HG02943 (cell line): Measurements from ENCODE around the gene ACSM4.
"Not testable (repeated sequence)": the region's sequence is repeated elsewhere in the genome, so short reads cannot be mapped to it uniquely, and the experiment has no call there.

Experiments
- ATAC-seq: cut with Tn5 transposase; IDR thresholded peaks from one replicate; pipeline ENCODE4 v1.9.1; 2021; ENCODE audit warnings: mild to moderate bottlenecking, low read depth, moderate library complexity; ENCODE audit not compliant: unreplicated experiment

ACSM4 gene

GRCh38 chr12:7303772-7304171 is at the start of gene ACSM4:
ACSM4 (plus strand) TSS chr12:7304072; CDS start chr12:7304332, 260 bp downstream.
- no peak for ATAC-seq

- ATAC-seq = no peak
Measured at GRCh38 chr12:7259060-7259459, 44.8 kb upstream of the ACSM4 start.

GRCh38 chr12:7264538-7264937 is 39.3 kb upstream of the ACSM4 start:
- no peak for ATAC-seq

- ATAC-seq = no peak
Measured at GRCh38 chr12:7265251-7265650, 38.6 kb upstream of the ACSM4 start.

- no peak for ATAC-seq
Measured at GRCh38 chr12:7269273-7269672, 34.6 kb upstream of the ACSM4 start.

GRCh38 chr12:7271893-7272514 is 31.9 kb upstream of the ACSM4 start:
- no peak for ATAC-seq

- ATAC-seq = not testable (repeated sequence)
Measured at GRCh38 chr12:7275482-7275881, 28.4 kb upstream of the ACSM4 start.

- no peak for ATAC-seq
Measured at GRCh38 chr12:7282844-7283243, 21.0 kb upstream of the ACSM4 start.

GRCh38 chr12:7289743-7290142 is 14.1 kb upstream of the ACSM4 start:
- ATAC-seq = no peak

- not testable (repeated sequence) for ATAC-seq
Measured at GRCh38 chr12:7290588-7290987, 13.3 kb upstream of the ACSM4 start.

GRCh38 chr12:7292300-7292699 is 11.6 kb upstream of the ACSM4 start:
- no peak for ATAC-seq

GRCh38 chr12:7293670-7294069 is 10.2 kb upstream of the ACSM4 start:
- ATAC-seq = no peak

- ATAC-seq = no peak
Measured at GRCh38 chr12:7295529-7295928, 8.3 kb upstream of the ACSM4 start.

- no peak for ATAC-seq
Measured at GRCh38 chr12:7297865-7298264, 6.0 kb upstream of the ACSM4 start.

- no peak for ATAC-seq
Measured at GRCh38 chr12:7302266-7302986, 1.4 kb upstream of the ACSM4 start.

GRCh38 chr12:7303230-7303629 is 642 bp upstream of the ACSM4 start:
- no peak for ATAC-seq

- ATAC-seq = no peak
Measured at GRCh38 chr12:7304456-7304855, 584 bp downstream of the ACSM4 start.

- no peak for ATAC-seq
Measured at GRCh38 chr12:7310070-7310469, 6.2 kb downstream of the ACSM4 start.

GRCh38 chr12:7319930-7320329 is 16.1 kb downstream of the ACSM4 start:
- ATAC-seq = no peak

GRCh38 chr12:7321624-7322023 is 17.8 kb downstream of the ACSM4 start:
- no peak for ATAC-seq

- no peak for ATAC-seq
Measured at GRCh38 chr12:7322599-7322998, 18.7 kb downstream of the ACSM4 start.

- ATAC-seq = no peak
Measured at GRCh38 chr12:7324176-7324575, 20.3 kb downstream of the ACSM4 start.
